Gastrocnemius medialis (tissue), 4 donors: ENCODE measurements around the gene ZFYVE21. TPM values are rescaled to one million over a fixed set of nuclear protein-coding genes. Genes with fewer than 3 reads are reported as not detected.

Experiments
- ATAC-seq, 2 donors: fragments of 150-250 bp; one replicate each; pipeline ENCODE4 v1.9.1; 2016
- DNase-seq, 2 donors: peaks; one replicate each; pipeline ENCODE4 v3.0.0-alpha.2; 2019
- H3K27ac ChIP-seq, 4 donors: fragments of 200-600 bp; sonication (generic); 1 replicate in 1 of 4; 2 replicates in 3 of 4; pipeline ENCODE4 v1.5.1; 2016 to 2018; ENCODE audit warnings: mild to moderate bottlenecking in 2 of 4, moderate library complexity in 1 of 4
- H3K27me3 ChIP-seq, 3 donors: fragments of 200-600 bp; sonication (generic) in 2 of 3; 1 replicate in 1 of 3; 2 replicates in 2 of 3; pipeline versions ENCODE4 v1.5.1 to v1.6.0; 2016 to 2019; ENCODE audit warnings: mild to moderate bottlenecking in 1 of 3, moderate library complexity in 1 of 3
- H3K36me3 ChIP-seq, 2 donors: fragments of 200-600 bp; sonication (generic) in 1 of 2; one replicate each; pipeline ENCODE4 v1.5.1; 2017 to 2018
- H3K4me1 ChIP-seq, 2 donors: fragments of 200-600 bp; sonication (generic) in 1 of 2; one replicate each; pipeline ENCODE4 v1.5.1; 2016 to 2017; ENCODE audit warnings: mild to moderate bottlenecking in 2 of 2
- H3K4me3 ChIP-seq, 4 donors: fragments of 200-600 bp; sonication (generic) in 3 of 4; 1 replicate in 1 of 4; 2 replicates in 3 of 4; pipeline ENCODE4 v1.5.1; 2016 to 2019; ENCODE audit warnings: mild to moderate bottlenecking in 2 of 4
- H3K9me3 ChIP-seq, 3 donors: fragments of 200-600 bp; sonication (generic) in 2 of 3; 1 replicate in 1 of 3; 2 replicates in 2 of 3; pipeline ENCODE4 v1.5.1; 2016 to 2019
- CTCF ChIP-seq, 5 experiments: fragments of 450-650 bp in 3 of 5; fragments of 200-600 bp in 2 of 5; sonication (generic) in 2 of 5; IDR thresholded peaks in 4 of 5; conservative IDR thresholded peaks in 1 of 5; 1 replicate in 4 of 5; 2 replicates in 1 of 5; pipeline ENCODE4 v1.5.1; 2016 to 2019; ENCODE audit warnings: antibody characterized with exemption in 5 of 5, mild to moderate bottlenecking in 3 of 5, moderate library complexity in 3 of 5
- POLR2A ChIP-seq, 2 donors: fragments of 450-650 bp; IDR thresholded peaks; one replicate each; pipeline ENCODE4 v1.6.1; 2017; ENCODE audit warnings: antibody characterized with exemption in 2 of 2, mild to moderate bottlenecking in 2 of 2, moderate library complexity in 2 of 2
- in situ Hi-C, 4 donors: fragments of 200-750 bp; cut with MboI; loops; one replicate each; pipeline versions ENCODE4 v1.15.0 to v1.8.0; 2017; ENCODE audit warnings: low sequenced_read_pairs in 4 of 4
- intact Hi-C: fragments of 100-400 bp; cut with DNase I; formaldehyde crosslinking; loops from one replicate; pipeline ENCODE4 v1.15.1; 2023; ENCODE audit warnings: low total_unique reads
- total RNA-seq, 4 donors: library from RNA; depleted of rRNA; stranded (reverse); fragments of >200 nt; gene quantifications; one replicate each; pipeline versions ENCODE4 v1.1.0 to v1.2.3, GENCODE V29; 2016

ZFYVE21 gene
- total RNA-seq, 4 donors from 2014 or later, result 16.2 to 25.8 (median 20.2) TPM

- intact Hi-C loops (no loop called here), in situ Hi-C loops (no loop called here)
- TF ChIP-seq POLR2A (IDR thresholded peaks at IDR 0.05), result no peak
- no peak for TF ChIP-seq CTCF (IDR thresholded peaks at IDR 0.05 in 4 of 5, conservative IDR thresholded peaks at IDR 0.05 in 1 of 5)
- no peak overlapping the region for H3K4me3 ChIP-seq
- DNase-seq, result no peak
- peak in 1 of 2 donors; percentile 22 for ATAC-seq
- H3K27ac ChIP-seq, result peak overlapping the region; percentile 16 to 84 (median 40)
- peaks cover 0 to 26% of the 10 kb centered on the region in 2 donors for H3K36me3 ChIP-seq
- no peaks in the 10 kb centered on the region for H3K27me3 ChIP-seq
- H3K9me3 ChIP-seq, result no peaks in the 10 kb centered on the region
- peaks cover 68 to 79% of the 10 kb centered on the region in 2 donors for H3K4me1 ChIP-seq
Observed at GRCh38 chr14:103696466-103697071, 19.0 kb upstream of the ZFYVE21 start.

GRCh38 chr14:103697206-103697602, 18.4 kb upstream of the ZFYVE21 start:
- ATAC-seq (no peak), DNase-seq (no peak)
- H3K4me3 ChIP-seq, result no peak overlapping the region
- intact Hi-C loops (no loop called here), in situ Hi-C loops (no loop called here)
- no peaks in the 10 kb centered on the region for H3K27me3 ChIP-seq
- TF ChIP-seq CTCF (IDR thresholded peaks at IDR 0.05 in 4 of 5, conservative IDR thresholded peaks at IDR 0.05 in 1 of 5) (no peak), POLR2A (IDR thresholded peaks at IDR 0.05) (no peak)
- peak overlapping the region in 3 of 4 donors; percentile 16 to 84 (median 57) for H3K27ac ChIP-seq
- no peaks in the 10 kb centered on the region for H3K9me3 ChIP-seq
- peaks cover 0 to 25% of the 10 kb centered on the region in 2 donors for H3K36me3 ChIP-seq
- H3K4me1 ChIP-seq, result peaks cover 72 to 79% of the 10 kb centered on the region in 2 donors

- in situ Hi-C loops, result no loop called here
- Histone ChIP-seq H3K36me3 (peaks cover 0 to 20% of the 10 kb centered on the region in 2 donors), H3K27me3 (no peaks in the 10 kb centered on the region), H3K4me3 (no peak overlapping the region), H3K4me1 (peaks cover 72 to 73% of the 10 kb centered on the region in 2 donors), H3K27ac (peak overlapping the region; percentile 16 to 84 (median 24)), H3K9me3 (no peaks in the 10 kb centered on the region)
- intact Hi-C loops, result no loop called here
- DNase-seq (no peak), ATAC-seq (no peak)
- no peak for TF ChIP-seq POLR2A (IDR thresholded peaks at IDR 0.05)
- TF ChIP-seq CTCF (IDR thresholded peaks at IDR 0.05 in 4 of 5, conservative IDR thresholded peaks at IDR 0.05 in 1 of 5), result no peak
Observed at GRCh38 chr14:103697603-103698379, 17.8 kb upstream of the ZFYVE21 start.

- Histone ChIP-seq H3K4me1 (peaks cover 66 to 67% of the 10 kb centered on the region in 2 donors), H3K27me3 (no peaks in the 10 kb centered on the region), H3K9me3 (no peaks in the 10 kb centered on the region), H3K36me3 (peaks cover 0 to 22% of the 10 kb centered on the region in 2 donors), H3K4me3 (no peak overlapping the region), H3K27ac (peak overlapping the region in 3 of 4 donors; percentile 11 to 84 (median 26))
- no peak for TF ChIP-seq CTCF (IDR thresholded peaks at IDR 0.05 in 4 of 5, conservative IDR thresholded peaks at IDR 0.05 in 1 of 5)
- no peak for TF ChIP-seq POLR2A (IDR thresholded peaks at IDR 0.05)
- no peak for DNase-seq
- no peak for ATAC-seq
- in situ Hi-C loops (no loop called here), intact Hi-C loops (no loop called here)
Observed at GRCh38 chr14:103698380-103699260, 17.0 kb upstream of the ZFYVE21 start.
